COLO668 (cell line): ENCODE measurements around the gene MMEL1.
A peak's percentile ranks its signal among the peaks of the same experiment; 100 is the strongest.
"Not testable (repeated sequence)": the region's sequence is repeated elsewhere in the genome, so short reads cannot be mapped to it uniquely, and the experiment has no call there.

Source experiments
- DNase-seq: peaks from one replicate; lab custom pipeline; 2025; ENCODE audit not compliant: unreplicated experiment; lab: John Stamatoyannopoulos, UW

Gene MMEL1

GRCh38 chr1:2629627-2630497 is 3.0 kb downstream of the MMEL1 start:
- no peak for DNase-seq

- no peak for DNase-seq
Observed at GRCh38 chr1:2628933-2629626, 3.7 kb downstream of the MMEL1 start.

- no peak for DNase-seq
Observed at GRCh38 chr1:2628191-2628932, 4.5 kb downstream of the MMEL1 start.

GRCh38 chr1:2627746-2628145 is 5.1 kb downstream of the MMEL1 start:
- no peak for DNase-seq

- DNase-seq = not testable (repeated sequence)
Observed at GRCh38 chr1:2625748-2626147, 7.1 kb downstream of the MMEL1 start.

DNA sequence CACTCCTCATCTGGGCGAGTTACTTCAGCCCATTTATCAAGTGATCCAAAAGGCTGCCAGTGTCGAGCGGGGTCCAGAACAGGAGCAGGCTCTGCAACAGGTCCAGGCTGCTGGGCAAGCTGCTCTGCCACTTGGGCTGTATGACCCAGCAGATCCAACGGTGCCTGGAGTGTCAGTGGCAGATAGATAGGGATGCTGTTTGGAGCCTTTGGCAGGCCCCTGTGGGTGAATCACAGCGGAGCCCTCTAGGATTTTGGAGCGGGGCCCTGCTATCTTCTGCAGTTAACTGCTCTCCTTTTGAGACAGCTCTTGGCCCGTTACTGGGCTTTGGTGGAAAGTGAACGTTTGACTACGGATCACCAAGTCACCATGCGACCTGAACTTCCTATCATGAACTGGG is 7.5 kb downstream of the MMEL1 start:
- no peak for DNase-seq

- no peak for DNase-seq
Observed at GRCh38 chr1:2624735-2625300, 8.0 kb downstream of the MMEL1 start.

GRCh38 chr1:2623571-2624337 is 9.1 kb downstream of the MMEL1 start:
- no peak for DNase-seq

DNA sequence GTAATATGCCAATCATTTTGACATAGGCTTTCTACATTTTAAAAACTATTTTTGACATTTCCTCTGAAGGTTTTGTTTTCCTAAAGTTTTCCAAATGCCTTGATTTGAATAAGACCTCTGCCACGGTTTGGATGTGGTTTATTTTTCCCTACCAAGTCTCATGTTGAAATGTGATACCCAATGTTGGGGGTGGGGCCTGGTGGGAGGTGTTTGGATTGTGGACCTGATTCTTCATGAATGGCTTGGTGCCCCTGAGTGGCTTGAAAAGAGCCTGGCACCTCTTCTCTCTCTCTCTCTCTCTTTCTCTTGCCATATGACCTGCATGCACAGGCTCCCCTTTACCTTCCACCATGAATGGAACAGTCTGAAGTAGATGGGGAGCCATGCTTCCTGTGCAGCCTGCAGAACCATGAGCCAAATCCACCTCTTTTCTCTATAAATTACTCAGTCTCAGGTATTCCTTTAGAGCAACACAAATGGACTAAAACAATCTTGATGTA is 14.8 kb downstream of the MMEL1 start:
- no peak for DNase-seq

- DNase-seq = no peak
Observed at GRCh38 chr1:2614145-2614544, 18.7 kb downstream of the MMEL1 start.

- DNase-seq = no peak
Observed at GRCh38 chr1:2612591-2613365, 20.0 kb downstream of the MMEL1 start.

DNA sequence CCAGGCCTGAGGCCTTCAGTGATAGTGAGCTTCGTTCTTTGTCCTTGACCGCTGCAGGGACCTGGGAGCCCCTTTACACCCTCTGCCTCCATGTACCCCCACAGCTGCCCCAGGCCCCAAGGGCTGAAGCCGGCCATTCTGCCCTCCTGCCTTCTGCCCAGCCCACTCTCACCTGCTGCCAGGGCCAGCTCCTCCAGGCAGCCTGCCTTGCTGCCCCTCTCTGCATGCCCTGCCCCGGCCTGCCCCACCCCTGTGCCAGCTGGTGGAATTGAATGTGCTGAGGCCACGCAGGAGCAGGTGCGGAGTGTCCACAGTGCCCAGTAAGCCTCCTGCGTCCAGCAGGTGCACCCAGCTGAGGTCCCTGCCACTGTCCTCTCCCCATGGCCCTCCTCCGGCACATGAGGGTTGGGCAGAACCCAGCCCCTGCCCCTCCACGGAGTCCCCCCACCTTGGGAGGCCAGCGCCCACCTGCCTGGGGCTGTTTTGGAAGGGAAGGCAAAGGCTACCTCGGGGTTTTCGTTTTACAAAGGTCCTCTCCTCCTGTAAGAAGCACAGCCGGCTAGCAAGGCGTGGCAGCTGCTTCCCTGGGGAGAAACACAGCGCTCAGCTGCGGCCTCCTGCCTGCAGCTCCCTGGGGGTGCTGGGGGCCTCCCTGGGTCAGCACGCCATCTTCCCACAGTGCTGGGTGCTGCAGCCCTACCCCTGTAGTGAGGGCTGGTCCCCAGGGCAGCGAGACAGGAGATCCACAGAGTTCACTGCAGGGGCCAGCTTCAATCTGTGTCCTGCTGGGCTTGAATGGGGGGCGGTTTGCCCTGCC is 21.0 kb downstream of the MMEL1 start:
- DNase-seq = peak; percentile 39

GRCh38 chr1:2611031-2611501 is 21.8 kb downstream of the MMEL1 start:
- peak; percentile 46 for DNase-seq

GRCh38 chr1:2610036-2610959 is 22.5 kb downstream of the MMEL1 start:
- no peak for DNase-seq

GRCh38 chr1:2609319-2610035 is 23.3 kb downstream of the MMEL1 start:
- no peak for DNase-seq

DNA sequence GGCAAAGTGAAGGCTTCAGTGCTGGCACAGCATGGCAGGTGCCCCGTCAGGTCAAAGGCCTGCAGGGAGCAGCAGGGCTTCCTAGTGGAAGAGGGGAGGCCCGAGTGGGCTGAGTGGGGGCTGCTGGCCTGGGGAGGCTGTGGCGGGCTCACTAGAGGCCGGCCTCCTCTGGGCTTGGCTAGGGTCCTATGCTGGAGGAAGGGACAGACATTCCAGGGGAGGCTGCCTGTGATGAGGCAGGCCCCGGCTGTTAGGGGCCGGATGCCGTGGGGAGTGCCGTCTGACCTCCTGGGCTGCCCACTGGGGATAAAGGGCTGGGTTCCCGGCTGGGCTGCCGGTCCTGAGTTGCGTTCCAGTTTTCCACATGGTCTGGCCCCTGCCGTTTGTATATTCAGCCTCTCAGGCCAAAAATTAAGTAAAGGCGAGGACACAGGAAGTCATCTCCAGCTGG is 25.1 kb downstream of the MMEL1 start:
- no peak for DNase-seq
